MM.1S (cell line): ENCODE results near the gene SPATA18.

Source experiments
- DNase-seq: peaks from one replicate; pipeline ENCODE4 v3.0.0-alpha.2; 2015
- H2AFZ ChIP-seq: fragments of 300-600 bp; sonication (generic); 2 replicates; pipeline ENCODE4 v1.6.0; 2016; ENCODE audit warnings: antibody characterized with exemption, low read length
- H3F3A ChIP-seq: fragments of 300-600 bp; sonication (generic); 2 replicates; pipeline ENCODE4 v1.6.1; 2016; ENCODE audit warnings: mild to moderate bottlenecking, antibody characterized with exemption, low read length, moderate library complexity, mixed read lengths; ENCODE audit not compliant: insufficient read depth
- H3K27ac ChIP-seq: fragments of 300-600 bp; sonication (generic); 2 replicates; pipeline ENCODE4 v1.5.1; 2016; ENCODE audit warnings: mild to moderate bottlenecking, low read length
- H3K27me3 ChIP-seq: fragments of 300-600 bp; sonication (generic); replicated peaks from 2 replicates; pipeline ENCODE4 v1.6.0; 2016; ENCODE audit warnings: low read length; ENCODE audit not compliant: insufficient read depth
- H3K36me3 ChIP-seq: fragments of 300-600 bp; sonication (generic); replicated peaks from 2 replicates; pipeline ENCODE4 v1.6.1; 2016; ENCODE audit warnings: mild to moderate bottlenecking, low read length, mixed read lengths; ENCODE audit not compliant: insufficient read depth
- H3K4me1 ChIP-seq: fragments of 300-600 bp; sonication (generic); 2 replicates; pipeline ENCODE4 v1.6.1; 2016; ENCODE audit warnings: low read length, mixed read lengths
- H3K4me2 ChIP-seq: fragments of 300-600 bp; sonication (generic); 2 replicates; pipeline ENCODE4 v1.6.0; 2016; ENCODE audit warnings: low read depth, low read length
- H3K4me3 ChIP-seq: fragments of 300-600 bp; sonication (generic); 2 replicates; pipeline ENCODE4 v1.5.1; 2016; ENCODE audit warnings: low read length, mixed read lengths
- H3K79me2 ChIP-seq: fragments of 300-600 bp; sonication (generic); 2 replicates; pipeline ENCODE4 v1.6.1; 2016; ENCODE audit warnings: mixed run types, low read length, mixed read lengths
- H3K9ac ChIP-seq: fragments of 300-600 bp; sonication (generic); 2 replicates; pipeline ENCODE4 v1.6.1; 2016; ENCODE audit warnings: low read length, mixed read lengths
- H3K9me2 ChIP-seq: fragments of 300-600 bp; sonication (generic); replicated peaks from 2 replicates; pipeline ENCODE4 v1.6.1; 2016; ENCODE audit warnings: mild to moderate bottlenecking, low read length, mixed read lengths; ENCODE audit not compliant: insufficient read depth
- H3K9me3 ChIP-seq: fragments of 300-600 bp; sonication (generic); replicated peaks from 2 replicates; pipeline ENCODE4 v1.6.1; 2016; ENCODE audit warnings: mild to moderate bottlenecking, low read length, mixed read lengths; ENCODE audit not compliant: insufficient read depth
- H4K20me1 ChIP-seq: fragments of 300-600 bp; sonication (generic); 2 replicates; pipeline ENCODE4 v1.6.1; 2016; ENCODE audit warnings: mild to moderate bottlenecking, low read length, moderate library complexity, mixed read lengths; ENCODE audit not compliant: insufficient read depth
- EZH2 ChIP-seq: fragments of 300-600 bp; sonication (generic); optimal IDR thresholded peaks from 2 replicates; pipeline ENCODE3; 2017; ENCODE audit warnings: low read depth, mild to moderate bottlenecking, antibody characterized with exemption, low read length, mixed read lengths
- EZH2phosphoT487 ChIP-seq: fragments of 300-600 bp; sonication (generic); IDR thresholded peaks from 2 replicates; pipeline ENCODE4 v1.6.1; 2018; ENCODE audit warnings: antibody characterized with exemption, low read length
- TF ChIP-seq, protein P1 (sequence below): fragments of 300-600 bp; sonication (generic); IDR thresholded peaks from 2 replicates; pipeline ENCODE4 v1.5.1; 2016; ENCODE audit warnings: antibody characterized with exemption, low read length, mixed read lengths

SPATA18 gene

GRCh38 chr4:52058275-52058674 is 7.2 kb downstream of the SPATA18 start:
- Histone ChIP-seq H2AFZ (no peak overlapping the region), H3F3A (no peaks in the 10 kb centered on the region), H3K27ac (no peak overlapping the region), H3K9me2 (no peaks in the 10 kb centered on the region), H3K4me1 (no peaks in the 10 kb centered on the region), H3K9me3 (no peaks in the 10 kb centered on the region), H3K36me3 (no peaks in the 10 kb centered on the region), H3K4me3 (no peak overlapping the region), H3K79me2 (no peaks in the 10 kb centered on the region), H3K4me2 (no peak overlapping the region), H3K9ac (no peak overlapping the region), H4K20me1 (no peaks in the 10 kb centered on the region), H3K27me3 (no peaks in the 10 kb centered on the region)
- DNase-seq = no peak
- TF ChIP-seq, protein P1, sequence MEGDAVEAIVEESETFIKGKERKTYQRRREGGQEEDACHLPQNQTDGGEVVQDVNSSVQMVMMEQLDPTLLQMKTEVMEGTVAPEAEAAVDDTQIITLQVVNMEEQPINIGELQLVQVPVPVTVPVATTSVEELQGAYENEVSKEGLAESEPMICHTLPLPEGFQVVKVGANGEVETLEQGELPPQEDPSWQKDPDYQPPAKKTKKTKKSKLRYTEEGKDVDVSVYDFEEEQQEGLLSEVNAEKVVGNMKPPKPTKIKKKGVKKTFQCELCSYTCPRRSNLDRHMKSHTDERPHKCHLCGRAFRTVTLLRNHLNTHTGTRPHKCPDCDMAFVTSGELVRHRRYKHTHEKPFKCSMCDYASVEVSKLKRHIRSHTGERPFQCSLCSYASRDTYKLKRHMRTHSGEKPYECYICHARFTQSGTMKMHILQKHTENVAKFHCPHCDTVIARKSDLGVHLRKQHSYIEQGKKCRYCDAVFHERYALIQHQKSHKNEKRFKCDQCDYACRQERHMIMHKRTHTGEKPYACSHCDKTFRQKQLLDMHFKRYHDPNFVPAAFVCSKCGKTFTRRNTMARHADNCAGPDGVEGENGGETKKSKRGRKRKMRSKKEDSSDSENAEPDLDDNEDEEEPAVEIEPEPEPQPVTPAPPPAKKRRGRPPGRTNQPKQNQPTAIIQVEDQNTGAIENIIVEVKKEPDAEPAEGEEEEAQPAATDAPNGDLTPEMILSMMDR = no peak
- TF ChIP-seq EZH2 = no peak
- TF ChIP-seq EZH2phosphoT487 = no peak

DNA sequence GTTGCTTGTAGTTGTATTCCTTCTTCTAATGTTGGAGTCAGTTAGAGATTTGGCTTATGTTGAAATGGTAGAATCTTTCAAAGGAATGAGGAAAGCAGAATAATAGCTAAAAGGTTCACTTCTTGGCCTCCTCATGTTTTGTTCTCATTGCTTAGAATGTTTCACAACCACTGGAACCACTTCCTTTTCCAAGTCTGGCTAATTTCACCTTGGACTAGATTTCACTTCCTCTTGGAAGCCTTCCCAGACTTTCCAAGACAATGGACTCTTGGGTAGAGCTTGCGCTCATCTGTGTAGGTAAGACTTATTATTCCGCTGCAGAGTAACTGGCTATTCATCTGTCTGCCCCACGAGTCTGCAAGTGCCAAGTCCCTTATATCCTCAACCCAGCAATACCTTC is 8.3 kb downstream of the SPATA18 start:
- DNase-seq = no peak
- H3K4me2 ChIP-seq = no peak overlapping the region
- H3K27me3 ChIP-seq = no peaks in the 10 kb centered on the region
- no peaks in the 10 kb centered on the region for H4K20me1 ChIP-seq
- no peak overlapping the region for H3K27ac ChIP-seq
- H3K4me1 ChIP-seq = no peaks in the 10 kb centered on the region
- no peak overlapping the region for H3K9ac ChIP-seq
- H2AFZ ChIP-seq = no peak overlapping the region
- no peaks in the 10 kb centered on the region for H3K9me2 ChIP-seq
- no peaks in the 10 kb centered on the region for H3F3A ChIP-seq
- H3K36me3 ChIP-seq = no peaks in the 10 kb centered on the region
- H3K79me2 ChIP-seq = no peaks in the 10 kb centered on the region
- H3K4me3 ChIP-seq = no peak overlapping the region
- TF ChIP-seq EZH2 = no peak
- TF ChIP-seq, protein P1 = no peak
- no peak for TF ChIP-seq EZH2phosphoT487
- no peaks in the 10 kb centered on the region for H3K9me3 ChIP-seq

DNA sequence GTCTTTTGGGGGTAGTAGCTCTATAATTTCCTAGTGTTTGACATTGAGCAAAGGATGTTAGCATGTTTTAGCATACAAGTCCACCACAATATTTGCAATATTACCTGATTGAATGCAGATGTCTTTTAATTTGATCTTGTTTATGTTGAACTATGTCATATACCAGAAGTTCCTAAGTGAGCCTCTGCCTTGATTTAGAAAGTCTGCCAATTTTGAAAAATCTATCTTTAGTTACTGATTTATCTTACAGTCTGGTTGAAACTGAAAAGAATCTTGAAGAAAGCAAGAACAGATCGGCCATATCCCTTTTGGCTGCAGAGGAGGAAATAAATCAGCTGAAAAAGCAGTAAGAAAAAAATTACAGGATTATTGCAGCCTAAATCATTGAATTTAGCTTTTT is 18.5 kb downstream of the SPATA18 start:
- Histone ChIP-seq H3K36me3 (no peaks in the 10 kb centered on the region), H3K9ac (no peak overlapping the region), H2AFZ (no peak overlapping the region), H3K27ac (no peak overlapping the region), H3K4me3 (no peak overlapping the region), H3K4me2 (no peak overlapping the region), H3K4me1 (peaks cover 3% of the 10 kb centered on the region; the same call in 1 of the 2 replicates), H3F3A (no peaks in the 10 kb centered on the region), H3K79me2 (no peaks in the 10 kb centered on the region), H3K27me3 (no peaks in the 10 kb centered on the region), H3K9me2 (no peaks in the 10 kb centered on the region), H4K20me1 (no peaks in the 10 kb centered on the region), H3K9me3 (no peaks in the 10 kb centered on the region)
- peak; percentile 15 for DNase-seq
- TF ChIP-seq, protein P1 = no peak
- TF ChIP-seq EZH2phosphoT487 = no peak
- TF ChIP-seq EZH2 = no peak
